GM19043 (cell line): Measurements from ENCODE around the gene METTL9.
A peak's percentile ranks its signal among the peaks of the same experiment; 100 is the strongest.

Source experiments
- ATAC-seq: cut with Tn5 transposase; IDR thresholded peaks from one replicate; pipeline ENCODE4 v1.9.1; 2021; ENCODE audit warnings: low read depth; ENCODE audit not compliant: unreplicated experiment

Gene METTL9

GRCh38 chr16:21702276-21702675, 102.9 kb downstream of the METTL9 start:
- ATAC-seq, result no peak

GRCh38 chr16:21703156-21703555, 103.8 kb downstream of the METTL9 start:
- no peak for ATAC-seq

- peak; percentile 75 for ATAC-seq
Measured at GRCh38 chr16:21703589-21704174, 104.3 kb downstream of the METTL9 start.

- ATAC-seq, result no peak
Measured at GRCh38 chr16:21704266-21704665, 104.9 kb downstream of the METTL9 start.

- no peak for ATAC-seq
Measured at GRCh38 chr16:21704733-21705132, 105.4 kb downstream of the METTL9 start.
